Gastroesophageal sphincter (tissue), 4 donors: Measurements from ENCODE around the gene CSF1. TPM values are rescaled to one million over a fixed set of nuclear protein-coding genes. Genes with fewer than 3 reads are reported as not detected.
A peak's percentile ranks its signal among the peaks of the same experiment; 100 is the strongest.

Source experiments
- ATAC-seq: fragments of 150-250 bp; one replicate; pipeline ENCODE4 v1.9.1; 2016; ENCODE audit warnings: mild to moderate bottlenecking, moderate library complexity
- H3K27ac ChIP-seq, 4 donors: fragments of 200-600 bp; sonication (generic) in 3 of 4; 1 replicate in 3 of 4; 2 replicates in 1 of 4; pipeline ENCODE4 v1.5.1; 2016 to 2019
- H3K27me3 ChIP-seq: fragments of 200-600 bp; sonication (generic); one replicate; pipeline ENCODE4 v1.5.1; 2019
- H3K36me3 ChIP-seq, 2 donors: fragments of 200-600 bp; sonication (generic); one replicate each; pipeline ENCODE4 v1.5.1; 2019; ENCODE audit warnings: control low read depth in 1 of 2
- H3K4me1 ChIP-seq, 3 donors: fragments of 200-600 bp; sonication (generic); 1 replicate in 2 of 3; 2 replicates in 1 of 3; pipeline ENCODE4 v1.5.1; 2016 to 2019; ENCODE audit warnings: control low read depth in 2 of 3
- H3K4me3 ChIP-seq, 2 donors: fragments of 200-600 bp; sonication (generic); one replicate each; pipeline ENCODE4 v1.5.1; 2019; ENCODE audit warnings: mild to moderate bottlenecking in 1 of 2, moderate library complexity in 1 of 2
- H3K9me3 ChIP-seq, 3 donors: fragments of 200-600 bp; sonication (generic); one replicate each; pipeline ENCODE4 v1.5.1; 2017 to 2019; ENCODE audit warnings: control low read depth in 2 of 3
- EP300 ChIP-seq: sonication (generic); formaldehyde crosslinking; IDR thresholded peaks from one replicate; pipeline ENCODE4 v1.6.1; 2017; ENCODE audit warnings: antibody characterized with exemption, mild to moderate bottlenecking
- POLR2A ChIP-seq, 2 donors: fragments of 450-650 bp; IDR thresholded peaks; one replicate each; pipeline ENCODE4 v1.6.1; 2017; ENCODE audit warnings: antibody characterized with exemption in 2 of 2, mild to moderate bottlenecking in 2 of 2, moderate library complexity in 1 of 2
- POLR2AphosphoS5 ChIP-seq: sonication (generic); formaldehyde crosslinking; IDR thresholded peaks from one replicate; pipeline ENCODE4 v1.6.1; 2017; ENCODE audit warnings: antibody characterized with exemption
- WGBS, 2 donors: methylation state at CpG; one replicate each; pipeline ENCODE4 v1.1.5; 2018; ENCODE audit warnings: low coverage in 1 of 2; 5-methylcytosine and 5-hydroxymethylcytosine counted together
- total RNA-seq, 4 donors: library from RNA; depleted of rRNA; stranded (reverse); fragments of >200 nt; gene quantifications; one replicate each; pipeline ENCODE4 v1.1.0, GENCODE V29; 2016
- TF ChIP-seq, protein P1 (sequence below), 4 experiments: fragments of 200-600 bp in 2 of 4; fragments of 450-650 bp in 2 of 4; sonication (generic) in 1 of 4; IDR thresholded peaks; one replicate each; pipeline ENCODE4 v1.5.1; 2017 to 2019; ENCODE audit warnings: antibody characterized with exemption in 4 of 4, mild to moderate bottlenecking in 2 of 4, moderate library complexity in 2 of 4

CSF1 gene
- total RNA-seq, 4 donors from 2014 or later = 29.6 to 50.8 (median 45.9) TPM

DNA sequence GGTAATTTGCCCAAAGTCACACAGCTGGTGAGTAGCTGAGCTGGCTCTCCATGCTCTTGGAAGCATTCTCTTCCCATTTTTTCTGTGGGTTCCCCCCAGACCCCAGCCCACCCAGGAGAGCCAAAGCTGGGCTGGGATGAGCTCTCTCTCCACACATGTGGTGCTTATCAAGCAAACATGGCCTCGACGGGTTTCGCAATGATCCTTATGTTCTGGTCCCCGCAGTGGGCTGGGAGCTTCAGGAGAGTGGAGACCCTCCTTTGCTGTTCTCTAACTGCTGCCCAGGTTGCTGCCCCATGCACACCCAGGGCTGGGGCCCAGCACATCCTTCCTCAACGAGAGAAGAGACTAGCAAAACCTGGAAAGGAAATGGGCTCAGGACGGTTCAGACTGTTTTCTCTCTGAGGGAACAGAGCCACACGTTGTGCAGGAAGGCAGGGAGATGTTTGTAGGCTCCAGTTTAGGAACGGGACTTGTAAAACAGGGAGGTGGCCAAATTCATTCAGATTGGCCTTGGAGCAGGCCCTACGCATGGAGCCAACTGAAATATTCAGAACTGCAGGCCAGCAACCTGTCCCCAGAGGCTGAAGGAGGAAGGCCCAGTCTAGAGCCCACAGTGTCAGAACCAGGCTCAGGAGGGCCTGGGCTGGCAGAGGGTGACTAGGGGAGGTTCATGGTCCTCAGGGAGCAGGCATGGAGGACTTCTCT lies 27.2 kb upstream of the CSF1 start:
- peak; percentile 76 for ATAC-seq
- Histone ChIP-seq H3K4me1 (peaks cover 0 to 37% (median 17%) of the 10 kb centered on the region in 3 donors), H3K9me3 (no peaks in the 10 kb centered on the region), H3K27me3 (no peaks in the 10 kb centered on the region), H3K36me3 (no peaks in the 10 kb centered on the region), H3K27ac (peak overlapping the region in 3 of 4 donors; percentile 52 to 73 (median 56)), H3K4me3 (no peak overlapping the region)
- no peak for TF ChIP-seq POLR2AphosphoS5
- TF ChIP-seq EP300 = no peak
- no peak for TF ChIP-seq POLR2A (IDR thresholded peaks at IDR 0.05)
- TF ChIP-seq, protein P1, sequence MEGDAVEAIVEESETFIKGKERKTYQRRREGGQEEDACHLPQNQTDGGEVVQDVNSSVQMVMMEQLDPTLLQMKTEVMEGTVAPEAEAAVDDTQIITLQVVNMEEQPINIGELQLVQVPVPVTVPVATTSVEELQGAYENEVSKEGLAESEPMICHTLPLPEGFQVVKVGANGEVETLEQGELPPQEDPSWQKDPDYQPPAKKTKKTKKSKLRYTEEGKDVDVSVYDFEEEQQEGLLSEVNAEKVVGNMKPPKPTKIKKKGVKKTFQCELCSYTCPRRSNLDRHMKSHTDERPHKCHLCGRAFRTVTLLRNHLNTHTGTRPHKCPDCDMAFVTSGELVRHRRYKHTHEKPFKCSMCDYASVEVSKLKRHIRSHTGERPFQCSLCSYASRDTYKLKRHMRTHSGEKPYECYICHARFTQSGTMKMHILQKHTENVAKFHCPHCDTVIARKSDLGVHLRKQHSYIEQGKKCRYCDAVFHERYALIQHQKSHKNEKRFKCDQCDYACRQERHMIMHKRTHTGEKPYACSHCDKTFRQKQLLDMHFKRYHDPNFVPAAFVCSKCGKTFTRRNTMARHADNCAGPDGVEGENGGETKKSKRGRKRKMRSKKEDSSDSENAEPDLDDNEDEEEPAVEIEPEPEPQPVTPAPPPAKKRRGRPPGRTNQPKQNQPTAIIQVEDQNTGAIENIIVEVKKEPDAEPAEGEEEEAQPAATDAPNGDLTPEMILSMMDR (IDR thresholded peaks at IDR 0.05) = no peak
- 56% methylated on average over 6 of the region's 9 CpGs; no CpG with 5 or more reads in 1 of the 2 donors for WGBS, 2 donors

DNA sequence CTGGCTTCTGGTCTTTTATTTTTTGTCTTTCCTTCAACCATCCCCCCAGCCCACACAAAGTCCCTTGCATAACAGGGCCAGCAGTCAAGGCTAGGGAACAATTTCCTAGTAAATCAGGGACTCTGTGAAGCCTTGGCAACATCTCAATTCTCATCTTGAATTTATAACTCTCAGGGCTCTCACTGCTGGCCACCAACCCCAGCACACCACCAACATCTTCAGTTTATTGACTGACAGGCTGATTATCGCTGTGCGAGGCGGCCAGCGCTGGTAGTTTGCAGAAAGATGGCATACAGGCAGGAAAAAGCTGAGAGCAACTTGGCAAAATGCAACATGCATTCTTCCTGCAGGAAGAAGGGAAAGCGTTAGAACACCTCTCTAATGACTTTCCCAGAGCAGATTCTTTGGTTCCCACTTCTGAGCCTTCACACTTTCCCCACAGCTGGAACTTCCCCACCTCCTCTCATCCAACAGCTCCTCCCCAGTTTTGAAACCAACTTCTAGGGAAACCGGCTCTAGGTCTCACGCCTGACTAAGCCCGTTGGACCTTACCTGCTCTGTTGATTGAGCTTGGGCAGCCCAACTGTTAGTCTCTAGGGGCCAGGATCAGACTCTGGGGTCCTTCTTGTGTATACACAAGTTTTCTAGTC lies 26.3 kb upstream of the CSF1 start:
- Histone ChIP-seq H3K4me1 (peaks cover 0 to 30% (median 17%) of the 10 kb centered on the region in 3 donors), H3K4me3 (no peak overlapping the region), H3K36me3 (no peaks in the 10 kb centered on the region), H3K27me3 (no peaks in the 10 kb centered on the region), H3K9me3 (no peaks in the 10 kb centered on the region), H3K27ac (peak overlapping the region in 3 of 4 donors; percentile 52 to 73 (median 56))
- no peak for TF ChIP-seq POLR2A (IDR thresholded peaks at IDR 0.05)
- TF ChIP-seq, protein P1 (IDR thresholded peaks at IDR 0.05) = no peak
- no peak for TF ChIP-seq POLR2AphosphoS5
- TF ChIP-seq EP300 = no peak
- WGBS, 2 donors = 80 to 84% methylated on average over 3 to 8 of the region's 8 CpGs
- no peak for ATAC-seq

DNA sequence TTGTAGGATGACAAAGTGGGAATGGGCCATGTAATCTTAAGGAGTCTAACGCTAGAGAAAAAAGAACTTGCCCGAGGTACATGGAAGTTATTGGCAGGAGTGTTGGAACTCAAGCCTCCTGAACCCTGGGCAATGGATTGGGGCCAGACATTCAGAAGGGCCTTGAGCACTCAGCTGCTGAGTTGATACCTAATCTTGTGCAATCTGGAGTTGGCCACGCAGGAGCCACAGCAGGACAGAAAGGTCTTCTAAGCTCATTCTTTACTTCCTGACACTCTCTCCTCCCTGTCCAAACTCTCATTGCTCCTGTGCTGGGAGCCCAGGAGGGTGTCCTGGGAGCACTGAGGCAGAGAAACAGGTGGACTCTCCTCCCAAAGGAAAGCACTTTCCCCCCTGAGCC lies 25.1 kb upstream of the CSF1 start:
- 93 to 100% methylated on average over 2 to 3 of the region's 3 CpGs for WGBS, 2 donors
- no peak for ATAC-seq
- no peaks in the 10 kb centered on the region for H3K27me3 ChIP-seq
- no peak overlapping the region for H3K27ac ChIP-seq
- no peak overlapping the region for H3K4me3 ChIP-seq
- H3K36me3 ChIP-seq = no peaks in the 10 kb centered on the region
- H3K9me3 ChIP-seq = no peaks in the 10 kb centered on the region
- peaks cover 0 to 30% (median 17%) of the 10 kb centered on the region in 3 donors for H3K4me1 ChIP-seq
- no peak for TF ChIP-seq POLR2A (IDR thresholded peaks at IDR 0.05)
- no peak for TF ChIP-seq EP300
- TF ChIP-seq, protein P1 (IDR thresholded peaks at IDR 0.05) = no peak
- no peak for TF ChIP-seq POLR2AphosphoS5

DNA sequence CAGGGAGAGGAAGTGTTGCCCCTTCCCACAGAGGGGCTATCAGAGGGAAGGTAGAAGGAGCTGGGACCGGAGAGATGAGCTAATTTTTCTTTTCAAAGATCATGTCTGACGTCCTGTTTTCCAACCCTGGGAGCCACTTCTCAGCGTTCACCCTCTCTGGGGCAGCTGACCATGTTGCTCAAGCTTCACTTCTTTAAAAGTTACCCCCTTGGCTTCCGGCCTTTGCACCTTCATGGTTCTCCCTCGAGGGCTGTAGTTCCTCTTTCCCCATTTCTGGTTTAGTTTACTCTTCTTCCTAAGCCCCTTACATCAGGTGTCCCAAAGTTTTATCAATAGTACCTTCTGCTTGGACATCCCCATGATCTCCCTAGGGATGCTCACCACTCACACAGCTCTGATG lies 23.8 kb upstream of the CSF1 start:
- 76 to 95% methylated on average over 3 to 5 of the region's 5 CpGs for WGBS, 2 donors
- H3K36me3 ChIP-seq = no peaks in the 10 kb centered on the region
- no peaks in the 10 kb centered on the region for H3K9me3 ChIP-seq
- TF ChIP-seq EP300 = no peak
- TF ChIP-seq POLR2AphosphoS5 = no peak
- TF ChIP-seq, protein P1 (IDR thresholded peaks at IDR 0.05) = no peak
- peaks cover 0 to 33% (median 17%) of the 10 kb centered on the region in 3 donors for H3K4me1 ChIP-seq
- H3K27ac ChIP-seq = no peak overlapping the region
- no peaks in the 10 kb centered on the region for H3K27me3 ChIP-seq
- no peak overlapping the region for H3K4me3 ChIP-seq
- ATAC-seq = no peak

DNA sequence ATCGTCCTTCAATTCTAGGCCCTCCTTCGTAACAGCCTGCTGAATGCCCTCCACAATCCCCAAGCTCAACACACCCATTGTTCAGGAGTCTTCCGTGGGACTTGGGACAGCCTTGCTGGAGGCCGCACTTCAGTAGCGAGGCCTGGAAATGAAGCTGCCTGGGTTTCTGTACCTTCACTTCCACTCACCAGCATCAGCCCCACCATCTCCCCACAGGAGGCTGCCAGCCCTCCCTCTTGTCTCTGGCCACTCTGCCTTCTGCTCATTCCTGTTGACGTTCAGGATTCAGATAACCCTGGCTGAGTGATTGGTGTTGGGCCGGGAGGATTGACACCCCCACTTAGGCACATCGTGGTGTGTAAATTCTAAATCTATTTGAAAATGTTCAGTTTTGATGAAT lies 23.4 kb upstream of the CSF1 start:
- no peak for ATAC-seq
- H3K4me1 ChIP-seq = peaks cover 0 to 33% (median 21%) of the 10 kb centered on the region in 3 donors
- TF ChIP-seq, protein P1 (IDR thresholded peaks at IDR 0.05) = no peak
- TF ChIP-seq POLR2AphosphoS5 = no peak
- TF ChIP-seq EP300 = no peak
- no peak for TF ChIP-seq POLR2A (IDR thresholded peaks at IDR 0.05)
- H3K4me3 ChIP-seq = no peak overlapping the region
- H3K27me3 ChIP-seq = no peaks in the 10 kb centered on the region
- 80 to 94% methylated on average over 1 to 5 of the region's 8 CpGs for whole genome bisulfite sequencing, 2 donors
- no peak overlapping the region for H3K27ac ChIP-seq
- H3K9me3 ChIP-seq = no peaks in the 10 kb centered on the region
- H3K36me3 ChIP-seq = no peaks in the 10 kb centered on the region
